Adrenal gland (tissue), 5 donors: ENCODE results near the gene PLEKHA4.

Source experiments
- CTCF ChIP-seq, 6 experiments: fragments of 450-650 bp in 4 of 6; fragments of 200-600 bp in 2 of 6; sonication (generic) in 1 of 6; IDR thresholded peaks; 1 replicate in 5 of 6; 2 replicates in 1 of 6; pipeline versions ENCODE4 v1.5.1 to v1.8.0; 2016 to 2021; ENCODE audit warnings: antibody characterized with exemption in 6 of 6, mild to moderate bottlenecking in 2 of 6, moderate library complexity in 1 of 6
- POLR2A ChIP-seq, 2 donors: fragments of 450-650 bp; IDR thresholded peaks; one replicate each; pipeline ENCODE4 v1.6.1; 2017; ENCODE audit warnings: antibody characterized with exemption in 2 of 2, mild to moderate bottlenecking in 2 of 2, moderate library complexity in 1 of 2
- donor health status: DM: no; HTN: no; CAD: no.

- TF ChIP-seq CTCF (IDR thresholded peaks at IDR 0.05) (peak; percentile 85 to 99 (median 96)), POLR2A (IDR thresholded peaks at IDR 0.05) (peak in 1 of 2 donors; percentile 12)
Measured at GRCh38 chr19:48795055-48795684, 73.2 kb downstream of the PLEKHA4 start.
